GM12878 (cell line): ENCODE measurements around the gene METTL14. TPM values are rescaled to one million over a fixed set of nuclear protein-coding genes. Genes with fewer than 3 reads are reported as not detected.

Experiments
- ATAC-seq: fragments of 200-7000 bp; cut with Tn5 transposase; 3 replicates; pipeline ENCODE4 v1.9.1; 2020; ENCODE audit warnings: mild to moderate bottlenecking, moderate library complexity
- BruUV-seq: library from RNA; stranded (reverse); fragments of 400-500 nt; replicated peaks from 2 replicates; lab custom pipeline; 2021; lab: Mats Ljungman, UMichigan
- CTCF ChIA-PET: fragments of 300-600 bp; sonication (Branson Sonifier 250); formaldehyde crosslinking; extraction: SDS; loops from one replicate; lab custom pipeline; 2021; ENCODE audit warnings: inconsistent platforms; lab: Yijun Ruan, JAX
- POLR2A ChIA-PET: fragments of 350-600 bp; formaldehyde crosslinking; extraction: SDS; loops from one replicate; lab custom pipeline; 2021; ENCODE audit warnings: inconsistent platforms; lab: Charles Lee
- RAD21 ChIA-PET: fragments of 300-600 bp; sonication (Branson Sonifier 250); formaldehyde crosslinking; loops from one replicate; lab custom pipeline; 2023; ENCODE audit warnings: antibody characterized with exemption; ENCODE audit not compliant: unreplicated experiment; lab: Charles Lee
- SMC1A ChIA-PET: fragments of 300-600 bp; sonication (Branson Sonifier 250); formaldehyde crosslinking; loops from one replicate; lab custom pipeline; 2023; ENCODE audit not compliant: unreplicated experiment, uncharacterized antibody; lab: Charles Lee
- DNase-seq: peaks from one replicate; pipeline ENCODE4 v3.0.0-alpha.2; 2011; ENCODE audit warnings: low read depth, low spot score
- FAIRE-seq: peaks from 3 replicates; lab custom pipeline; 2011; peaks lifted over from hg19 to GRCh38; lab: Jason Lieb, UNC
- H2AFZ ChIP-seq: 2 replicates; pipeline ENCODE4 v1.6.0; 2011; ENCODE audit warnings: low read depth, low read length, control low read depth; ENCODE audit not compliant: control insufficient read depth
- H3K27ac ChIP-seq: 2 replicates; pipeline ENCODE4 v1.5.1; 2011; ENCODE audit warnings: control low read depth; ENCODE audit not compliant: control insufficient read depth, insufficient read depth
- H3K27me3 ChIP-seq, 2 experiments: replicated peaks in 1 of 2; 2 replicates each; pipeline versions ENCODE4 v1.6.0 to v1.6.1; 2011; ENCODE audit warnings: low read length in 1 of 2; ENCODE audit not compliant: control insufficient read depth in 2 of 2, insufficient read depth in 2 of 2
- H3K36me3 ChIP-seq, 2 experiments: 2 replicates each; pipeline ENCODE4 v1.5.1; 2011; ENCODE audit warnings: low read length in 1 of 2; ENCODE audit not compliant: control insufficient read depth in 2 of 2, insufficient read depth in 2 of 2
- H3K4me1 ChIP-seq: 2 replicates; pipeline ENCODE4 v1.6.1; 2011; ENCODE audit warnings: mild to moderate bottlenecking, low read length, moderate library complexity, mixed read lengths; ENCODE audit not compliant: control insufficient read depth, insufficient read depth
- H3K4me2 ChIP-seq: 2 replicates; pipeline ENCODE4 v1.6.0; 2011; ENCODE audit warnings: control low read depth; ENCODE audit not compliant: control insufficient read depth, insufficient read depth
- H3K4me3 ChIP-seq: fragments of 200-600 bp; sonication (generic); 2 replicates; pipeline ENCODE4 v1.5.1; 2016
- H3K79me2 ChIP-seq: 2 replicates; pipeline ENCODE4 v1.6.0; 2011; ENCODE audit warnings: low read length; ENCODE audit not compliant: control insufficient read depth, insufficient read depth
- H3K9ac ChIP-seq: 2 replicates; pipeline ENCODE4 v1.8.0; 2011; ENCODE audit warnings: low read length, control low read depth, mixed read lengths; ENCODE audit not compliant: control insufficient read depth, insufficient read depth
- H3K9me3 ChIP-seq: replicated peaks from 3 replicates; pipeline ENCODE4 v1.5.1; 2011; ENCODE audit warnings: mild to moderate bottlenecking, low read length; ENCODE audit not compliant: control insufficient read depth, insufficient read depth
- H4K20me1 ChIP-seq: 2 replicates; pipeline ENCODE4 v1.6.0; 2011; ENCODE audit not compliant: control insufficient read depth, insufficient read depth
- EGR1 ChIP-seq, 2 experiments: IDR thresholded peaks; 1 replicate in 1 of 2; 2 replicates in 1 of 2; pipeline ENCODE4 v1.6.1; 2011 to 2012; ENCODE audit warnings: low read depth in 2 of 2, low read length in 2 of 2, borderline replicate concordance in 1 of 2, mild to moderate bottlenecking in 1 of 2, moderate library complexity in 1 of 2
- FOXK2 ChIP-seq: fragments of 450-650 bp; IDR thresholded peaks from 2 replicates; pipeline ENCODE4 v1.6.1; 2017; ENCODE audit warnings: mild to moderate bottlenecking, moderate library complexity
- IKZF2 ChIP-seq, 2 experiments: fragments of 450-650 bp; IDR thresholded peaks; 2 replicates each; pipeline ENCODE4 v1.6.1; 2017; ENCODE audit warnings: mild to moderate bottlenecking in 2 of 2, moderate library complexity in 2 of 2
- JUND ChIP-seq: IDR thresholded peaks from 2 replicates; pipeline ENCODE4 v1.6.1; 2012; ENCODE audit warnings: low read depth, mild to moderate bottlenecking, low read length, improper control_type of control experiment, moderate library complexity
- MTA3 ChIP-seq: IDR thresholded peaks from 2 replicates; pipeline ENCODE4 v1.6.1; 2012; ENCODE audit warnings: low read length, inconsistent platforms, borderline replicate concordance
- RAD51 ChIP-seq: fragments of 450-650 bp; IDR thresholded peaks from 2 replicates; pipeline ENCODE4 v1.6.1; 2016; ENCODE audit warnings: moderate library complexity, mild to moderate bottlenecking, inconsistent platforms
- RELA ChIP-seq: fragments of 450-650 bp; IDR thresholded peaks from 2 replicates; pipeline ENCODE4 v1.8.0; 2014; ENCODE audit warnings: borderline replicate concordance; ENCODE audit not compliant: partially characterized antibody
- SIX5 ChIP-seq: IDR thresholded peaks from 2 replicates; pipeline ENCODE4 v1.6.1; 2011; ENCODE audit warnings: mild to moderate bottlenecking, low read depth, low read length, moderate library complexity; ENCODE audit not compliant: severe bottlenecking
- YBX1 ChIP-seq: fragments of 450-650 bp; IDR thresholded peaks from 2 replicates; pipeline ENCODE4 v1.6.1; 2016; ENCODE audit warnings: antibody characterized with exemption
- ZNF384 ChIP-seq: IDR thresholded peaks from 2 replicates; pipeline ENCODE4 v1.6.1; 2012; ENCODE audit warnings: low read depth, mild to moderate bottlenecking, low read length, improper control_type of control experiment, borderline replicate concordance
- WGBS: methylation state at CpG from one replicate; pipeline ENCODE4 v1.1.6; 2016; ENCODE audit warnings: low lambda C conversion rate; ENCODE audit not compliant: insufficient replicate concordance, insufficient coverage; ENCODE audit errors: missing lambda C conversion rate; 5-methylcytosine and 5-hydroxymethylcytosine counted together
- in situ Hi-C: fragments of 300-500 bp; cut with MboI; formaldehyde crosslinking; loops from 9 replicates; pipeline ENCODE4 v1.14.3; 2018; ENCODE audit warnings: mixed read lengths
- intact Hi-C: fragments of 100-400 bp; cut with micrococcal nuclease; formaldehyde crosslinking; loops from one replicate; pipeline ENCODE4 v1.14.2; 2022; ENCODE audit not compliant: unreplicated experiment
- polyA plus RNA-seq, 11 experiments: library from polyadenylated mRNA; depleted of rRNA in 4 of 11; unstranded in 6 of 11; stranded (reverse) in 5 of 11; fragments of >200 nt; fragmentation: Nextera tagmentation in 4 of 11; fragmentation: Illumina TruSeq in 1 of 11; extraction: Ambion mirVana in 4 of 11; extraction: Trizol in 1 of 11; gene quantifications; 1 replicate in 1 of 11; 2 replicates in 10 of 11; pipeline versions ENCODE4 v1.2.1 to v1.2.3, GENCODE V29; 2011 to 2016; ENCODE audit warnings: inconsistent platforms in 2 of 11, missing spikeins in 2 of 11, low read depth in 1 of 11
- total RNA-seq, 4 experiments: library from RNA; depleted of rRNA in 3 of 4; stranded (reverse); fragments of >200 nt in 3 of 4; fragmentation: Illumina TruSeq in 1 of 4; extraction: Trizol in 1 of 4; gene quantifications; 2 replicates each; pipeline versions ENCODE4 v1.2.1 to v1.2.3, GENCODE V29; 2013 to 2021
- TF ChIP-seq, protein P1 (sequence below): fragments of 450-650 bp; conservative IDR thresholded peaks from 2 replicates; pipeline ENCODE4 v1.6.1; 2017; ENCODE audit warnings: mild to moderate bottlenecking, moderate library complexity
- TF ChIP-seq, protein P2 (sequence below): fragments of 450-650 bp; IDR thresholded peaks from 2 replicates; pipeline ENCODE4 v1.6.1; 2017; ENCODE audit warnings: mild to moderate bottlenecking, moderate library complexity
- TF ChIP-seq, protein P3 (sequence below): fragments of 450-650 bp; IDR thresholded peaks from 2 replicates; pipeline ENCODE4 v1.6.1; 2017; ENCODE audit warnings: mild to moderate bottlenecking, moderate library complexity

Gene METTL14
- total and polyA plus RNA-seq, 10 of the 15 experiments (the other 5 are each of a cell fraction or from before 2014, with no cell fraction given), result 11.2 to 44.9 (median 27.6) TPM

DNA sequence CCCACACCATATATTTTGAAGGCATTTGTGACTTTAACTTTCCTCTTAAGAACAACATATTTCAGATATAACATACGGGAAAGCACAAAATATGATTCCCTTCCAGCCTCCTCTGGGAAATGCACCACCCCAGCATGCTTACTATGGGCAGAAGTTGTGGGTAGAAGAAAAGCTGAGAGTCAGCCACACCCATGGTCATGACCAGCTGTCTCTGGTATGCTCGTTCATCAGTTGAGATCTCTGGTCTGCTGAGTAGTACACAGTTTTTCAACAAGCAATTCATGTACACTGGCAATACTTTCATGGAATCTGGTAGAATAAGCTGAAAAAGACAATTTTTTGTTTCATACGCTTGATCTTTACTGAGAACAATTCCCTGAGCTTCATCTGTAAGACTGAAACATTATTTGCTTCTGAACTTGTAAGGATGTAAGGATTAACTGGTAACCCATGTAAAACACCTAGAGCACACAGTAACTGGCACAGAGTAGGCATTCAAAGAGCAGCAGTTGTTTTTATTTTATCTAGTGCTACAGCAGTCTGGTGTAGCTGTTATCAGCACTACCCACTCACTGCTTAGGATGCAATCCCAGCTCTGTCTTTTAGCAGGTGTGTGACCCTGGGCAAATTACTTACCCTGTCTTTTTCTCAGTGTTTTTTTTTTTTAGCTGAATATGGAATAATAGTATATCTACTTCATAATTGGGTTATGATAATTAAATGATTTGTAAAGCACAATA, 47.6 kb downstream of the METTL14 start:
- no TSS peak for BruUV-seq
- SMC1A ChIA-PET, result interaction anchor here (1.3 kb wide), 1 partner anchor 10 kb away, joined by 4 read pairs; no protein-coding TSS in a partner anchor
- H3K4me2 ChIP-seq, result no peak overlapping the region
- WGBS, result 76% methylated on average over 3 of the region's 3 CpGs
- H3K27ac ChIP-seq, result no peak overlapping the region
- no peak overlapping the region for H3K9ac ChIP-seq
- FAIRE-seq (no peak), ATAC-seq (no peak), DNase-seq (no peak)
- peaks cover 0 to 30% of the 10 kb centered on the region in 2 experiments; a peak in 3 of 4 replicates for H3K36me3 ChIP-seq
- H4K20me1 ChIP-seq, result no peaks in the 10 kb centered on the region
- TF ChIP-seq RELA (no peak), EGR1 (IDR thresholded peaks at IDR 0.05; ENCODE audit: borderline replicate concordance in 1 of 2, low read depth in 2 of 2, low read length in 2 of 2) (no peak), JUND (no peak), IKZF2 (IDR thresholded peaks at IDR 0.05) (no peak), YBX1 (no peak), FOXK2 (no peak), RAD51 (no peak), SIX5 (no peak), ZNF384 (no peak), MTA3 (no peak)
- TF ChIP-seq, protein P1, sequence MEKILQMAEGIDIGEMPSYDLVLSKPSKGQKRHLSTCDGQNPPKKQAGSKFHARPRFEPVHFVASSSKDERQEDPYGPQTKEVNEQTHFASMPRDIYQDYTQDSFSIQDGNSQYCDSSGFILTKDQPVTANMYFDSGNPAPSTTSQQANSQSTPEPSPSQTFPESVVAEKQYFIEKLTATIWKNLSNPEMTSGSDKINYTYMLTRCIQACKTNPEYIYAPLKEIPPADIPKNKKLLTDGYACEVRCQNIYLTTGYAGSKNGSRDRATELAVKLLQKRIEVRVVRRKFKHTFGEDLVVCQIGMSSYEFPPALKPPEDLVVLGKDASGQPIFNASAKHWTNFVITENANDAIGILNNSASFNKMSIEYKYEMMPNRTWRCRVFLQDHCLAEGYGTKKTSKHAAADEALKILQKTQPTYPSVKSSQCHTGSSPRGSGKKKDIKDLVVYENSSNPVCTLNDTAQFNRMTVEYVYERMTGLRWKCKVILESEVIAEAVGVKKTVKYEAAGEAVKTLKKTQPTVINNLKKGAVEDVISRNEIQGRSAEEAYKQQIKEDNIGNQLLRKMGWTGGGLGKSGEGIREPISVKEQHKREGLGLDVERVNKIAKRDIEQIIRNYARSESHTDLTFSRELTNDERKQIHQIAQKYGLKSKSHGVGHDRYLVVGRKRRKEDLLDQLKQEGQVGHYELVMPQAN, result no peak
- TF ChIP-seq, protein P2, sequence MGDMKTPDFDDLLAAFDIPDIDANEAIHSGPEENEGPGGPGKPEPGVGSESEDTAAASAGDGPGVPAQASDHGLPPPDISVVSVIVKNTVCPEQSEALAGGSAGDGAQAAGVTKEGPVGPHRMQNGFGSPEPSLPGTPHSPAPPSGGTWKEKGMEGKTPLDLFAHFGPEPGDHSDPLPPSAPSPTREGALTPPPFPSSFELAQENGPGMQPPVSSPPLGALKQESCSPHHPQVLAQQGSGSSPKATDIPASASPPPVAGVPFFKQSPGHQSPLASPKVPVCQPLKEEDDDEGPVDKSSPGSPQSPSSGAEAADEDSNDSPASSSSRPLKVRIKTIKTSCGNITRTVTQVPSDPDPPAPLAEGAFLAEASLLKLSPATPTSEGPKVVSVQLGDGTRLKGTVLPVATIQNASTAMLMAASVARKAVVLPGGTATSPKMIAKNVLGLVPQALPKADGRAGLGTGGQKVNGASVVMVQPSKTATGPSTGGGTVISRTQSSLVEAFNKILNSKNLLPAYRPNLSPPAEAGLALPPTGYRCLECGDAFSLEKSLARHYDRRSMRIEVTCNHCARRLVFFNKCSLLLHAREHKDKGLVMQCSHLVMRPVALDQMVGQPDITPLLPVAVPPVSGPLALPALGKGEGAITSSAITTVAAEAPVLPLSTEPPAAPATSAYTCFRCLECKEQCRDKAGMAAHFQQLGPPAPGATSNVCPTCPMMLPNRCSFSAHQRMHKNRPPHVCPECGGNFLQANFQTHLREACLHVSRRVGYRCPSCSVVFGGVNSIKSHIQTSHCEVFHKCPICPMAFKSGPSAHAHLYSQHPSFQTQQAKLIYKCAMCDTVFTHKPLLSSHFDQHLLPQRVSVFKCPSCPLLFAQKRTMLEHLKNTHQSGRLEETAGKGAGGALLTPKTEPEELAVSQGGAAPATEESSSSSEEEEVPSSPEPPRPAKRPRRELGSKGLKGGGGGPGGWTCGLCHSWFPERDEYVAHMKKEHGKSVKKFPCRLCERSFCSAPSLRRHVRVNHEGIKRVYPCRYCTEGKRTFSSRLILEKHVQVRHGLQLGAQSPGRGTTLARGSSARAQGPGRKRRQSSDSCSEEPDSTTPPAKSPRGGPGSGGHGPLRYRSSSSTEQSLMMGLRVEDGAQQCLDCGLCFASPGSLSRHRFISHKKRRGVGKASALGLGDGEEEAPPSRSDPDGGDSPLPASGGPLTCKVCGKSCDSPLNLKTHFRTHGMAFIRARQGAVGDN, result no peak
- TF ChIP-seq, protein P3, sequence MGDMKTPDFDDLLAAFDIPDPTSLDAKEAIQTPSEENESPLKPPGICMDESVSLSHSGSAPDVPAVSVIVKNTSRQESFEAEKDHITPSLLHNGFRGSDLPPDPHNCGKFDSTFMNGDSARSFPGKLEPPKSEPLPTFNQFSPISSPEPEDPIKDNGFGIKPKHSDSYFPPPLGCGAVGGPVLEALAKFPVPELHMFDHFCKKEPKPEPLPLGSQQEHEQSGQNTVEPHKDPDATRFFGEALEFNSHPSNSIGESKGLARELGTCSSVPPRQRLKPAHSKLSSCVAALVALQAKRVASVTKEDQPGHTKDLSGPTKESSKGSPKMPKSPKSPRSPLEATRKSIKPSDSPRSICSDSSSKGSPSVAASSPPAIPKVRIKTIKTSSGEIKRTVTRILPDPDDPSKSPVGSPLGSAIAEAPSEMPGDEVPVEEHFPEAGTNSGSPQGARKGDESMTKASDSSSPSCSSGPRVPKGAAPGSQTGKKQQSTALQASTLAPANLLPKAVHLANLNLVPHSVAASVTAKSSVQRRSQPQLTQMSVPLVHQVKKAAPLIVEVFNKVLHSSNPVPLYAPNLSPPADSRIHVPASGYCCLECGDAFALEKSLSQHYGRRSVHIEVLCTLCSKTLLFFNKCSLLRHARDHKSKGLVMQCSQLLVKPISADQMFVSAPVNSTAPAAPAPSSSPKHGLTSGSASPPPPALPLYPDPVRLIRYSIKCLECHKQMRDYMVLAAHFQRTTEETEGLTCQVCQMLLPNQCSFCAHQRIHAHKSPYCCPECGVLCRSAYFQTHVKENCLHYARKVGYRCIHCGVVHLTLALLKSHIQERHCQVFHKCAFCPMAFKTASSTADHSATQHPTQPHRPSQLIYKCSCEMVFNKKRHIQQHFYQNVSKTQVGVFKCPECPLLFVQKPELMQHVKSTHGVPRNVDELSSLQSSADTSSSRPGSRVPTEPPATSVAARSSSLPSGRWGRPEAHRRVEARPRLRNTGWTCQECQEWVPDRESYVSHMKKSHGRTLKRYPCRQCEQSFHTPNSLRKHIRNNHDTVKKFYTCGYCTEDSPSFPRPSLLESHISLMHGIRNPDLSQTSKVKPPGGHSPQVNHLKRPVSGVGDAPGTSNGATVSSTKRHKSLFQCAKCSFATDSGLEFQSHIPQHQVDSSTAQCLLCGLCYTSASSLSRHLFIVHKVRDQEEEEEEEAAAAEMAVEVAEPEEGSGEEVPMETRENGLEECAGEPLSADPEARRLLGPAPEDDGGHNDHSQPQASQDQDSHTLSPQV, result no peak
- H3K4me3 ChIP-seq, result no peak overlapping the region
- RAD21 ChIA-PET, result no interaction called here
- no peaks in the 10 kb centered on the region for H3K27me3 ChIP-seq
- intact Hi-C loops (no loop called here), in situ Hi-C loops (no loop called here)
- POLR2A ChIA-PET, result no interaction called here
- H2AFZ ChIP-seq, result no peak overlapping the region
- no peaks in the 10 kb centered on the region for H3K79me2 ChIP-seq
- CTCF ChIA-PET, result interaction anchor here (0.9 to 1.2 kb wide), 2 partner anchors 13 to 39 kb away, joined by 4 to 5 read pairs; no protein-coding TSS in a partner anchor
- H3K4me1 ChIP-seq, result no peaks in the 10 kb centered on the region
- no peaks in the 10 kb centered on the region for H3K9me3 ChIP-seq
